ENCODE measurements around the gene IL6R. TPM values are rescaled to one million over a fixed set of nuclear protein-coding genes. Genes with fewer than 3 reads are reported as not detected.

The IL6R gene
- 1.1 and 12.5 TPM in 2 replicates for total RNA-seq (ENCODE audit: low replicate concordance)

DNA sequence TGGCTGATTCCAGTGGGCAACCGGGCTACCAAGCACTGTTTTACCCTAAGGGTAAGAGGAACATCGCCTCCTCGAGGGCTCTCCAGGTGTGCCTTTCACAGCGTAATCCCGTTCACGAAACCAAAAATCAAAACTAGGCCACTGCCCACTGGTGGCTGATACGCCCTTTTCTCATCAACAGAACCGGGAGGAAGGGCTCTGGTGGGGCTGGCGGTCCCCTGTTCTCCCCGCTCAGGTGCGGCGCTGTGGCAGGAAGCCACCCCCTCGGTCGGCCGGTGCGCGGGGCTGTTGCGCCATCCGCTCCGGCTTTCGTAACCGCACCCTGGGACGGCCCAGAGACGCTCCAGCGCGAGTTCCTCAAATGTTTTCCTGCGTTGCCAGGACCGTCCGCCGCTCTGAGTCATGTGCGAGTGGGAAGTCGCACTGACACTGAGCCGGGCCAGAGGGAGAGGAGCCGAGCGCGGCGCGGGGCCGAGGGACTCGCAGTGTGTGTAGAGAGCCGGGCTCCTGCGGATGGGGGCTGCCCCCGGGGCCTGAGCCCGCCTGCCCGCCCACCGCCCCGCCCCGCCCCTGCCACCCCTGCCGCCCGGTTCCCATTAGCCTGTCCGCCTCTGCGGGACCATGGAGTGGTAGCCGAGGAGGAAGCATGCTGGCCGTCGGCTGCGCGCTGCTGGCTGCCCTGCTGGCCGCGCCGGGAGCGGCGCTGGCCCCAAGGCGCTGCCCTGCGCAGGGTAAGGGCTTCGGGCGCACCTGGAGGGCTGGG, at the start of gene IL6R:
TSS of gene IL6R (plus strand) at position 360 of the 763 bp plus-strand sequence. CDS start at position 647, 287 bp downstream.

DNA sequence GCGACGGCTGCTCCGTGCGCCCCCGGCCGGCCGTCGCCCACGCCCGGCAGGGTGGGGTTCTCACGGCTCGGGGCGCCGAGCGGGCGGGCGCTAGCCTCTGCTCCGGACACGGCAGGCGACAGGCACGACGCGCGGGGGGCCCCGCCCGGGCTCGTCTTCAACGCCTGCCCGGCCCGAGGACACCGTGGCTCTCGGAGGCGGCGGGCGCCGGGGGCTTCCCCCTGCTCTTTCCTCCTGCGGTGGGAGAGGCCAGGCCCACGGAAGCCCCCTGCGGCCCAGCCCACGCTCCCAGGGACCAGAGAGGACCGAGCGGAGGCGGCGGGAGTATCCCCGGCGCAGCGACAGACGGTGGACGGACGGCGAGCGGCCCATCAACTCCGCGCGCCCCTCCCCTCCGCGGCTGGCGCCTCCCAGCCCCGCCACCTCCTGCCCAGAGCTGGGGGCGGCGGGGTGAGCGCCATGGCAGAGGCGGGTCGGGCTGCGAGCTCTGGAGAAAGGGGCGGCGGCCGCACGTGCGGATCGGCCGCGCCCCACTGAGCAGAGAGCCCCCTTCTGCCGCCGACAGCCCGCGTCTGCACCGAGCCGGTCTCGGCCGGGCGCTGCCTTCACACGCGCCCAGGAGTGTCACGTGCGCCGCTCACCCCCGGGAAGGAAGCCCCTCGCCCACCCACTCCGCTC, 97.1 kb downstream of the IL6R start, which contains the start of the genes SHE and TDRD10:
TSS of gene SHE (minus strand) at position 347 of the 678 bp plus-strand sequence. CDS start 386 bp downstream, outside the sequence.
TSS of gene TDRD10 (plus strand) at position 154 of the 678 bp plus-strand sequence. CDS start 4,685 bp downstream, outside the sequence.

Other genes with a start within 250 kb of the IL6R start
- 517 and 625 TPM in 2 replicates for gene TPM3, start 213.2 kb upstream of the IL6R start, total RNA-seq (ENCODE audit: low replicate concordance)
- not detected in 2 replicates for gene CFAP141, start 199.0 kb upstream of the IL6R start, total RNA-seq (ENCODE audit: low replicate concordance)
- 48.1 and 61.1 TPM in 2 replicates for gene UBAP2L, start 184.4 kb upstream of the IL6R start, total RNA-seq (ENCODE audit: low replicate concordance)
- gene HAX1, start 132.7 kb upstream of the IL6R start, total RNA-seq (ENCODE audit: low replicate concordance) = 70.4 and 120 TPM in 2 replicates
- gene AQP10, start 84.2 kb upstream of the IL6R start, total RNA-seq (ENCODE audit: low replicate concordance) = 0.12 and 0.15 TPM in 2 replicates
- 112 and 199 TPM in 2 replicates for gene ATP8B2, start 79.8 kb upstream of the IL6R start, total RNA-seq (ENCODE audit: low replicate concordance)
- not detected in 2 replicates for gene TDRD10, start 96.9 kb downstream of the IL6R start, total RNA-seq (ENCODE audit: low replicate concordance)
- under 0.01 and 0.12 TPM in 2 replicates for gene SHE, start 97.1 kb downstream of the IL6R start, total RNA-seq (ENCODE audit: low replicate concordance)
- 21.9 and 50.7 TPM in 2 replicates for gene UBE2Q1, start 153.3 kb downstream of the IL6R start, total RNA-seq (ENCODE audit: low replicate concordance)
- 0.23 TPM in 1 of 2 replicates, not detected in the other for gene CHRNB2, start 162.4 kb downstream of the IL6R start, total RNA-seq (ENCODE audit: low replicate concordance)
- gene ADAR, start 202.8 kb downstream of the IL6R start, total RNA-seq (ENCODE audit: low replicate concordance) = 51.1 and 64.6 TPM in 2 replicates